Fibroblast of upper back skin (primary cell): ENCODE measurements around the gene MED9.
A peak's percentile ranks its signal among the peaks of the same experiment; 100 is the strongest.
"Not testable (repeated sequence)": the region's sequence is repeated elsewhere in the genome, so short reads cannot be mapped to it uniquely, and the experiment has no call there.

ENCODE experiments used
- DNase-seq: peaks from one replicate; pipeline ENCODE4 v3.0.0-alpha.2; 2013

MED9 gene

GRCh38 chr17:17476865-17477467, at the start of gene MED9:
Gene MED9 (plus strand): TSS chr17:17477000. CDS start chr17:17477042, 42 bp downstream.
- DNase-seq = peak; percentile 89

GRCh38 chr17:17429222-17429621, 47.6 kb upstream of the MED9 start:
- DNase-seq = no peak

GRCh38 chr17:17430924-17431323, 45.9 kb upstream of the MED9 start:
- DNase-seq = not testable (repeated sequence)

GRCh38 chr17:17431605-17432004, 45.2 kb upstream of the MED9 start:
- DNase-seq = no peak

GRCh38 chr17:17433000-17433703, 43.6 kb upstream of the MED9 start:
- DNase-seq = no peak

- DNase-seq = no peak
These were observed 42.3 kb upstream of the MED9 start for GRCh38 chr17:17434477-17434876.

GRCh38 chr17:17435323-17435722, 41.5 kb upstream of the MED9 start:
- DNase-seq = peak; percentile 89

- no peak for DNase-seq
These were observed 39.3 kb upstream of the MED9 start for GRCh38 chr17:17437461-17437860.

GRCh38 chr17:17437893-17438292, 38.9 kb upstream of the MED9 start:
- DNase-seq = no peak

GRCh38 chr17:17440010-17440843, 36.6 kb upstream of the MED9 start:
- no peak for DNase-seq

- no peak for DNase-seq
These were observed 35.7 kb upstream of the MED9 start for GRCh38 chr17:17440938-17441675.

GRCh38 chr17:17443173-17443572, 33.6 kb upstream of the MED9 start:
- DNase-seq = no peak

GRCh38 chr17:17445296-17445924, 31.4 kb upstream of the MED9 start:
- no peak for DNase-seq

GRCh38 chr17:17445925-17446665, 30.7 kb upstream of the MED9 start:
- peak; percentile 89 for DNase-seq

GRCh38 chr17:17446666-17447155, 30.1 kb upstream of the MED9 start:
- no peak for DNase-seq

GRCh38 chr17:17447264-17447663, 29.5 kb upstream of the MED9 start:
- no peak for DNase-seq

GRCh38 chr17:17448076-17448475, 28.7 kb upstream of the MED9 start:
- no peak for DNase-seq

GRCh38 chr17:17448723-17449122, 28.1 kb upstream of the MED9 start:
- DNase-seq = no peak

GRCh38 chr17:17453088-17453487, 23.7 kb upstream of the MED9 start:
- DNase-seq = no peak

GRCh38 chr17:17454276-17454675, 22.5 kb upstream of the MED9 start:
- no peak for DNase-seq

- DNase-seq = not testable (repeated sequence)
These were observed 22.1 kb upstream of the MED9 start for GRCh38 chr17:17454700-17455099.

GRCh38 chr17:17455173-17455572, 21.6 kb upstream of the MED9 start:
- DNase-seq = no peak
